Activated CD4-positive, alpha-beta T cell treated with anti-CD3 and anti-CD28 coated beads, Interleukin-2, amount 10 ng/mL, durations not matched to agents 24 days and 14 days (primary cell): ENCODE results near the gene MROH8. TPM values are rescaled to one million over a fixed set of nuclear protein-coding genes. Genes with fewer than 3 reads are reported as not detected.
A peak's percentile ranks its signal among the peaks of the same experiment; 100 is the strongest.

Experiments
- DNase-seq: peaks from one replicate; pipeline ENCODE4 v3.0.0; 2022
- H3K27ac Mint-ChIP-seq: one replicate; pipeline ENCODE4 v1.8.0; 2022; ENCODE audit warnings: mild to moderate bottlenecking, mixed read lengths
- H3K27me3 Mint-ChIP-seq: one replicate; pipeline ENCODE4 v1.8.0; 2022; ENCODE audit warnings: mixed read lengths
- H3K36me3 Mint-ChIP-seq: one replicate; pipeline ENCODE4 v1.8.0; 2022; ENCODE audit warnings: low read depth, mild to moderate bottlenecking, mixed read lengths
- H3K4me1 Mint-ChIP-seq: one replicate; pipeline ENCODE4 v1.8.0; 2021; ENCODE audit warnings: mixed read lengths
- H3K4me3 Mint-ChIP-seq: one replicate; pipeline ENCODE4 v1.8.0; 2022; ENCODE audit warnings: mild to moderate bottlenecking, moderate library complexity, mixed read lengths
- H3K9me3 Mint-ChIP-seq: one replicate; pipeline ENCODE4 v1.8.0; 2021; ENCODE audit warnings: mixed read lengths
- intact Hi-C: fragments of 100-400 bp; cut with micrococcal nuclease; formaldehyde crosslinking; loops from one replicate; pipeline ENCODE4 v1.15.1; 2023
- total RNA-seq: library from RNA; stranded (reverse); gene quantifications from 2 replicates; pipeline ENCODE4 v1.2.3, GENCODE V29; 2022

Gene MROH8
- total RNA-seq, 1 donor from 2014 or later = 0.63 TPM

DNA sequence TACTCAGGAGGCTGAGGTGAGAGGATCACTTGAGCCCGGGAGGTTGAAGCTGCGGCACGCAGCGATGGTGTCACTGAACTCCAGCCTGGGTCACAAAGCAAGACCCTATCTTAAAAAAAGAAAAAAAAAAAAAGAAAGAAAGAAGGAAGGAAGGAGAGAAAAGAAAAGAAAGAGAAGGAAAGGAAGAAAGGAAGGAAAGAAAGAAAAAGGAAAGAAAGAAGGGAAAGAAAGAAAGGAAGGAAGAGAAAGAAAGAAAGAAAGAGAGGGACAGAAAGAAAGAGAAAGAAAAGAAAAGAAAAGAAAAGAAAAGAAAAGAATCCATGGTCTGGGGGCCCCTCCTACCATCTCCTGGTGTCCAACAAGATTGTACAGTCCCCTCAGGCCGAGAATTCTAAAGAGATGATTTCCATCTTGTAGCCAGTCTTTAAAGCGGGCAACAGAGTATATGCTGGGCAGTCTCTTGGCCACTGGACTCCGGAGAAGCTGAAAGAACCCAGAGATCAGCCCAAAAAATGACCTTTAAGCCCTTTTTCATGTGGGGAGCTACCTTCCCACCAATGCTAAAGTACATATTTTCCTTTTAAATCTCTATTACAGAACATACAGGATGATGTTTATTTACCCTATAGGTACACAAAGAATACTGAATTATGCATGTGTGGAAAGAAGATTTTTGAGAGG is 59.9 kb downstream of the MROH8 start:
- H3K27ac Mint-ChIP-seq = no peak overlapping the region
- H3K27me3 Mint-ChIP-seq = peaks cover 4% of the 10 kb centered on the region
- intact Hi-C loops = no loop called here
- no peaks in the 10 kb centered on the region for H3K4me1 Mint-ChIP-seq
- no peaks in the 10 kb centered on the region for H3K9me3 Mint-ChIP-seq
- H3K4me3 Mint-ChIP-seq = no peak overlapping the region
- DNase-seq = no peak
- H3K36me3 Mint-ChIP-seq = no peaks in the 10 kb centered on the region

DNA sequence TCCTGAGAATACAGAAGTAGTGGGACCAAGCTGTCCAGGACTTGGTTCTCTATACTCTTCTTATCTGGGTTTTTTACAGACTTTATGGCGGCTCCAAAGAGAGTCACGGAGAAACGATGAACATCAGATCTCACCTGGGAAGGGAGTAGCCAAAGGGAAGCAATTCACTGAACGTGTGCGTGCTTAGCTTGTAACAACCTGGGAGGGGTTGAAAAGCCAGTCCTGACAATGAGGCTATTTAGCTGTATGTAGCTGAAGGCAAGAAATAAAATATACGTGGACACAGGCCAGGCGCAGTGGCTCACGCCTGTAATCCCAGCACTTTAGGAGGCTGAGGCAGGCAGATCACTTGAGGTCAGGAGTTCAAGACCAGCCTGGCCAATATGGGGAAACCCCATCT is 65.3 kb downstream of the MROH8 start:
- H3K4me1 Mint-ChIP-seq = no peaks in the 10 kb centered on the region
- H3K9me3 Mint-ChIP-seq = no peaks in the 10 kb centered on the region
- intact Hi-C loops = no loop called here
- no peak overlapping the region for H3K4me3 Mint-ChIP-seq
- no peak for DNase-seq
- peaks cover 7% of the 10 kb centered on the region for H3K27me3 Mint-ChIP-seq
- no peak overlapping the region for H3K27ac Mint-ChIP-seq
- H3K36me3 Mint-ChIP-seq = no peaks in the 10 kb centered on the region

DNA sequence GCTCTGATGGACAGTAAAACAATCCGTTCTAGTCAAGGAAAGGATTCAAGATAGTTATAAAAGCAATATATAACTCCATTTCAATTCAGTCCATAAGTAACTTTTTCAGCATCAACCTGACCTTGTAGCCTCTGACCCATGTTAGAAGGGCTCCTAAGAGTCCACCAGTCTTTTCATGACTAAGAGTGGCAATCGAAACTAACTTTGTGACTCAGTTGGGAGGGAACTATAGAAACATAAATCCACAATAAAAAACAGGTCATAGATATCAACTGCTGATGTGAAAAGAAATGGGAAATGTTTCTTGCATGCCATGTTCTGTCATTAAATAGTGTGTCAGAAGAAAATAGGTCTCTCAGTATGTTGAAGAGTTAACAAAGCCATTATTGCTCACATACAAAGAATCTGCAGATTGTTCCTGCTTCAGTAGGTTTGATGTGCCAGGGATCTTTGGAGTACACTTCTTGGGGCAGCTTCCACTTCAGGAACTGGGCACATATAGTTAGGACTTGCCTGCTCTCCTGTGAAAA is 67.4 kb downstream of the MROH8 start:
- Mint-ChIP-seq H3K36me3 (no peaks in the 10 kb centered on the region), H3K4me1 (no peaks in the 10 kb centered on the region), H3K27ac (no peak overlapping the region), H3K9me3 (no peaks in the 10 kb centered on the region), H3K27me3 (peaks cover 7% of the 10 kb centered on the region), H3K4me3 (no peak overlapping the region)
- intact Hi-C loops = no loop called here
- no peak for DNase-seq

DNA sequence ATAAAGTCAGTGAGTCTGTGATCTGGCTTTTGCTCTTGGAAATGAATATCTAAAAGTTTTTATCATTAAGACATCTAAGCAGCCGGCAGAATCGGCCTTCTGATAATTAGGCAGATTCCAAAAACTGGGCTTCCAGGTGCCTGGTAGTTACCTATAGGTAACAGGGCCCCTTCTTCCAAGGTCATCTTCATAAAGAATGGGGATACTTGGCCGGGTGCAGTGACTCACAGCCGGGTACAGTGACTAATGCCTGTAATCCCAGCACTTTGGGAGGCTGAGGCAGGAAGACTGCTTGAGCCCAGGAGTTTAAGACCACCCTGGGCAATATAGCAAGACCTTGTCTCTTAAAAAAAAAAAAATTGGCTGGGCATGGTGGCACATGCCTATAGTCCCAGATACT is 70.7 kb downstream of the MROH8 start:
- no peaks in the 10 kb centered on the region for H3K36me3 Mint-ChIP-seq
- DNase-seq = no peak
- H3K9me3 Mint-ChIP-seq = no peaks in the 10 kb centered on the region
- peaks cover 6% of the 10 kb centered on the region for H3K27me3 Mint-ChIP-seq
- intact Hi-C loops = no loop called here
- H3K4me1 Mint-ChIP-seq = no peaks in the 10 kb centered on the region
- no peak overlapping the region for H3K4me3 Mint-ChIP-seq
- H3K27ac Mint-ChIP-seq = no peak overlapping the region

DNA sequence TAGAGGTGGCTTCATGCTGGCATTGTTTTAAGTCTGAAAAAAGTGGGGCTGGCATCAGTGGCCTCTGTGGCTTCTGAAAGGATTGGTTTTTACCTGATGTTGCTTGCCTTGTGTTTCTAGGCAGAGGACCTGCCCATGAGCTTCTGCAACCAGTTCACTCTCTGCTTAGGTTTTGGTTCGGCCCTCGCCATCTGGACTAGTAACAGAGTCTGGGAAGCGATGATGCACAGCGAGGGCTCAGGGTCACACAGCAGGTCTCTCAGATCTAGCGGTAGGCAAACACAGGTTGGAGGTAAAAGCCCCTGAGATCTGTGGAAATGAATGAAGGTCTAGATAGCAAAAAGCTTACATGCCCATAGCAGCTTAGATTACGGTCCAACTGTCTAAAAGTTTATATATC is 76.8 kb downstream of the MROH8 start:
- H3K4me1 Mint-ChIP-seq = no peaks in the 10 kb centered on the region
- peaks cover 5% of the 10 kb centered on the region for H3K27me3 Mint-ChIP-seq
- H3K27ac Mint-ChIP-seq = no peak overlapping the region

DNA sequence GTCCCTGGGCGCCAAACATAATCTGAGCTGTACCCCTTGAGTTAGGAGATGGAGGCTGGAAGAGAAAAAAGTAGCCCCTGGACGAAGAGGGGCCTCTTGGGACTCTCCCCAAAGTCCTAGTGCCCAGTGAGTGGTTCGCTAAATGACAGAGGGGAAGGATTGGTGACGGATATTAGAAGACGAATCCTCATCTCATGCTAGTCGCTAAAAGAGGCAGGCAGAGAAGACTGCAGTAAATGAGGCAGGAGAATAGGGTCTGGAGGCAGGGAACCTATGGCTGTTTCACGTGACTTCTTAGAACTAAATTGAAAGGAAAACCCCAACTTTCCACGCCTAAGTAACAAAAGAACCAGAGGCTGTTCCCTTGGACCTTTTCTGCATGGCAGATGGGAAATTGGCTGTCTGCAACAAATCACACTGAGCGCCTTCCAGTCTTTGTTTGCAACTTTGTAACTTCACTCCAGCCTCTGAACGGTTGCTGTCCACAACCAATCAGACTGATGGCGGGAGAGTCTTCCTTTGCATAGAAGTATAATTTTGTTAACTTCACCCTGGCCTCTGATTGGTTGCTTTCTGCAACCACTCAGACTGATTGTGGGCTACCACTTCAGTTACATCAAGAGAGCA is 82.8 kb downstream of the MROH8 start:
- Mint-ChIP-seq H3K9me3 (no peaks in the 10 kb centered on the region), H3K27ac (peak overlapping the region; percentile 99), H3K27me3 (peaks cover 5% of the 10 kb centered on the region), H3K4me1 (peaks cover 27% of the 10 kb centered on the region), H3K36me3 (peaks cover 28% of the 10 kb centered on the region), H3K4me3 (peak overlapping the region; percentile 97)
- no peak for DNase-seq
- intact Hi-C loops = loop anchor here (5.0 kb wide), 1 partner anchor 431 kb away; the partner anchor contains the start of gene BLCAP

More for the DNA sequence above, 76.8 kb downstream of the MROH8 start:
- no peaks in the 10 kb centered on the region for H3K36me3 Mint-ChIP-seq
- no peaks in the 10 kb centered on the region for H3K9me3 Mint-ChIP-seq
- H3K4me3 Mint-ChIP-seq = no peak overlapping the region
- DNase-seq = no peak
- intact Hi-C loops = no loop called here

DNA sequence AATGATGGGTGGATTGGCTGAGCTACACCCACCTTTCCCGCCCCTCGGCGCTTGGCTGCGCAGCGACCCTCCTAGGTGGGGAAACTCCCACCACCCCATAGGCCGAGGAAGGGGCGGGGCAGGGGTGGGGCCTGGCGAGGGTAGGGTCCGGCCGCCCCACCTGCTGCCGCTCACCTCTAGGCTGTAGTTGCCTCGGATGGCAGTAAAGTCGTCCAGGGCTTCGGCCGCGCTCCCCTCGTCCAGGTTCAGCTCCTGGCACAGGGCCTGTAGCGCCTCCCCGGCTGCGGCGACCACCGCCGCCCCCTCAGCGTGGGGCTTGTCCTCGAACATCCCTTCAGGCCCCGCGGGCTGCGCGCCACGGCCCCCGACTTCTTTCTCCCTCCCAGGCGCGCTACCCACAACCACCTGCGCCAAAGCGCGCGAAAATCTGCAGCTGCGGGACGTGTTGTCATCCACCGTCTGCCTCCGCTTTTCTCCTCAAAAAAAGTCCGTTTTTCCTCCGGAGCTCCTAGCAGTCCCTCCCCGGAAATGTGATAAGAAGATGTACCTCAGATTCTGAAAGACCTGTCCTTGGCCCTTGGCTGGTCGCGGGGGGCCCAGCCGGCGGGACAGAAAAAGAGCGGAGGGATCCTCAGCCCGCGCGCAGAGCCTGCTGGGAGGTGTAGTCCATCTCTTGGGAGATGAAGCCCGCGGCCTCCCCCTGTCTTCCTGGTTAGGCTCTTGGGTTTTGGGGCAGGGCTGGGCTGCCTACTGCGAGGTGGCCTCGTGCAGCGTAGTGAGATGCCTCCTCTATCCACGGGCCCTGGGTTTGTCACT is 83.5 kb downstream of the MROH8 start, which contains the start of gene RBL1:
TSS of gene RBL1 (minus strand) at position 399 of the 816 bp plus-strand sequence. CDS start at position 330, 69 bp downstream.
- H3K27me3 Mint-ChIP-seq = peaks cover 5% of the 10 kb centered on the region
- H3K36me3 Mint-ChIP-seq = peaks cover 33% of the 10 kb centered on the region

DNA sequence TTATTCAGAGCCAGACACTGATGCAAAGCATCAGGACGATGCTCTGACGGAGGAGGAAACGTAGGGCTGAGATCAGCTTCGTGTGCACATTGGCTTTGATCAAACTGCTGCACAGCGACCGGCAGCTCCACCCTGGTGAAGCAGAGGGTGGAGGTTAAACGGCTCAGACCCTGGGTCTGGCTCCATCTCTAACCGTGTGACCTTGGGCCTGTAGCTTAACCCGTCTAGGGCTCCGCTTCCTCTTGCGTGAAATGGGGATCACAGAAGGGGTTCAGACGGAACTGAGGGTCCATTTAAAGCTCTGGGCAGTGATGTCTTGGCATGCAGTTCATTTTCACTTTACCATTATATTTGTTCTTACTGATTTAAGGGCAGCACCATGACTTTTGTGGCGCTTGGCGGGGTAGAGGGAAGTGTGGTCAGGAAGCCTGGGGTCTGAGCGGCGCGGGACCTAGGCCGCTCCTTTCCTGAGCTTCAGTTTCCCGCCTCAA is 84.2 kb downstream of the MROH8 start:
- Mint-ChIP-seq H3K4me1 (peaks cover 32% of the 10 kb centered on the region), H3K9me3 (no peaks in the 10 kb centered on the region), H3K36me3 (peaks cover 36% of the 10 kb centered on the region), H3K27ac (peak overlapping the region; percentile 99), H3K27me3 (peaks cover under 1% of the 10 kb centered on the region), H3K4me3 (peak overlapping the region; percentile 97)
- DNase-seq = peak; percentile 87
- intact Hi-C loops = loop anchor here (1.0 to 5.0 kb wide), 3 partner anchors 14 to 432 kb away; partner anchors contain the start of gene BLCAP

More for the DNA sequence above, 83.5 kb downstream of the MROH8 start, which contains the start of gene RBL1:
- Mint-ChIP-seq H3K4me3 (peak within 1 kb of the TSS; percentile 97), H3K4me1 (peaks cover 29% of the 10 kb centered on the region), H3K9me3 (no peaks in the 10 kb centered on the region), H3K27ac (peak within 1 kb of the TSS; percentile 99)
- peak; percentile 96 for DNase-seq
- intact Hi-C loops = loop anchor here (1.0 to 5.0 kb wide), 3 partner anchors 15 to 431 kb away; partner anchors contain the start of gene BLCAP

DNA sequence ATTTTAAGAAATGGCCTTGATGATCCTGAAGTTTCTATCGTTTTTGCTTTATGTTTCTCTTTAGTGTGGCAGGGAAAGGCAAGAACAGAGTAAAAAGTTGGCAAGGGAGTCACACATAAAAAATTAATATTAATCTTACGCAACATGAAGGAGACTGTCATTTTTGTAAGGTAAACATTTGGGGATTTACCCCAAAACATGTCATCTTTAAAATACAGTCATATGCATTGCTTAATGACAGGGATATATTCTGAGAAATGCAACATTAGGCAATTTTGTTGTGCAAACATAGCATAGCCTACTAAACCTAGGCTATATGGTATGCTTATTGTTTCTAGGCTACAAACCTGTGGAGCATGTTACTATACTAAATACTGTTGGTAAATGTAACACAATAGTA is 88.9 kb downstream of the MROH8 start:
- no peak for DNase-seq
- H3K4me1 Mint-ChIP-seq = peaks cover 35% of the 10 kb centered on the region
- no peaks in the 10 kb centered on the region for H3K27me3 Mint-ChIP-seq
- peaks cover 62% of the 10 kb centered on the region for H3K36me3 Mint-ChIP-seq
- no peaks in the 10 kb centered on the region for H3K9me3 Mint-ChIP-seq
- no peak overlapping the region for H3K27ac Mint-ChIP-seq
- intact Hi-C loops = no loop called here
- H3K4me3 Mint-ChIP-seq = no peak overlapping the region

DNA sequence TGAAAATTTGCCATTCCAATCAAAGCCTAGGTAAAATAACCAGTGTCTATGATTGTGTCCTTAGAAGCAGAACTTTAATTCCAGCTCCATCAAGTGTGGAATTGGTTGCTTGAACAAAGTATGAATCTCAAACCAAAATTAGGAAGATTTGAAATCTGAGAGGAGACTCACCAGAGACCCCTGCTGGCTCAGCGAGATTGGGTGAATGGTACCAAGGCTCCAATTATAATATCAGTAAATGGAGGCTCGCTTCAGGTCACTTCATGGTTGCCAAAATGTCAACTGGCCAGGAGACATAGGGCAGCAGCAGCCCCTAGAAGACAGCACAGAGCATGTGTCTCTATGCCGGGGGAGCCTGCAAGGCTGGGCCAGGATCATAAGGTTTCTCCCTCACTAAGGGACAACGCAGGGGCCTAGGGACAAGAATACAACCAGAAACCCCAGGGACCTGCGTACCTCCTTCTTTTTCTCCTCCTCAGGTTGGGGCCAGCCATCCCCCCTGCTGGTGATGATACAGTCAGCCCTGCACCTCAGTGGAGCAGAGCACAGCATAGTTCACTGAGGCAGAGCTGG is 97.5 kb downstream of the MROH8 start:
- intact Hi-C loops = loop anchor here (1.0 to 5.0 kb wide), 3 partner anchors 13 to 74 kb away; partner anchors contain the start of gene RBL1
- peaks cover 3% of the 10 kb centered on the region for H3K9me3 Mint-ChIP-seq
- peak; percentile 80 for DNase-seq
- no peaks in the 10 kb centered on the region for H3K27me3 Mint-ChIP-seq
- peaks cover 32% of the 10 kb centered on the region for H3K4me1 Mint-ChIP-seq
- H3K27ac Mint-ChIP-seq = peak overlapping the region; percentile 49
- H3K4me3 Mint-ChIP-seq = no peak overlapping the region
- H3K36me3 Mint-ChIP-seq = peaks cover 63% of the 10 kb centered on the region

DNA sequence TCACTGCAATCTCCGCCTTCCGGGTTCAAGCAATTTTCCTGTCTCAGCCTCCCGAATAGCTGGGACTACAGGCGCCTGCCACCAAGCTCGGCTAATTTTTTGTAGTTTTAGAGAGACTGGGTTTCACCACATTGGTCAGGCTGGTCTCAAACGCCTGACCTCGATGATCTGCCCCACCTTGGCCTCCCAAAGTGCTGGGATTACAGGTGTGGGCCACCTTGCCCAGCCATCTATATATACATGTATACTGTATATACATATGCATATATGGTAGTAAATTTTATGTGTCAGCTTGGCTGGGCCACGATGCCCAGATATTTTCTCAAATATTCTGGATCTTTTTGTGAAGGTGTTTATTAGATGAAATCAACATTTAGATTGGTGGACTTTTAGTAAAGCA is 102.3 kb downstream of the MROH8 start:
- Mint-ChIP-seq H3K4me1 (peaks cover 50% of the 10 kb centered on the region), H3K9me3 (peaks cover 3% of the 10 kb centered on the region), H3K27me3 (no peaks in the 10 kb centered on the region), H3K4me3 (no peak overlapping the region), H3K27ac (no peak overlapping the region), H3K36me3 (peaks cover 57% of the 10 kb centered on the region)
- intact Hi-C loops = no loop called here
- no peak for DNase-seq

DNA sequence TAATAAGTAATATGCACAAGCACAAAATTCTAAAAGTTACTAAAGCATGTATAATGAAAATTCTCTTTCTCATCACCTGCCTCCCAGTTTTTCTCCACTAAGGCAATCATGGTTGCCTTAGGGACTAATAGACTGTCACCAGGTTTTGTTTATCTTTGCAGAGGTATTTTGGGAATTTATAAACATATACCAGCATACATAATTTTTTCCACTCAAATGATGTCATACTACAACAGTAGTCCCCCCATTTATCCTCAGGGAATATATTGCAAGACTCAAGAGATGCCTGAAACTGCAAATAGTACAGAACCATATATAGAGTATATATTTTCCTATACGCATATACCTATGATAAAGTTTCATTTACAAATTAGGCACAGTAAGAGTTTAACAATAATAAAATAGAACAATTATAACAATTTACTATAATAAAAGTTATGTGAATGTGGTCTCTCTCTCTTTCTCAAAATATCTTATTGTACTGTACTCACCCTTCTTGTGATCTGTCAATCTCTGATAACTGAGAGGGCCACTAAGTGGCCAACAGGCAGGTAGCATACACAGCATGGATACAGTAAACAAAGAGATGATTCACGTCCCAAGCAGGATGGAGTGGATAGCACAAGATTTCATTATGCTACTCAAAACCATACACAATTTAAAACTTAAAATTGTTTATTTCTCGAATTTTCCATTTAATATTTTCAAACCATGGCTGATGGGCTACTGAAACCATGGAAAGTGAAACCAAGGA is 103.2 kb downstream of the MROH8 start:
- Mint-ChIP-seq H3K9me3 (peaks cover 3% of the 10 kb centered on the region), H3K36me3 (peaks cover 56% of the 10 kb centered on the region), H3K4me3 (no peak overlapping the region), H3K27ac (no peak overlapping the region), H3K27me3 (no peaks in the 10 kb centered on the region), H3K4me1 (peaks cover 51% of the 10 kb centered on the region)
- DNase-seq = no peak
- intact Hi-C loops = no loop called here
